ENCODE results near the gene PHF23.

PHF23 gene

GRCh38 chr17:7196651-7197401 is 42.4 kb downstream of the PHF23 start:
- DNase-seq: no peak

- DNase-seq: no peak
Observed at GRCh38 chr17:7195971-7196370, 43.3 kb downstream of the PHF23 start.

GRCh38 chr17:7192271-7192937 is 46.9 kb downstream of the PHF23 start:
- DNase-seq: no peak

- peak in 1 of 2 experiments; percentile 31 for DNase-seq
Observed at GRCh38 chr17:7191571-7192270, 47.5 kb downstream of the PHF23 start.

GRCh38 chr17:7191069-7191468 is 48.2 kb downstream of the PHF23 start:
- DNase-seq: no peak

GRCh38 chr17:7190276-7190917 is 48.9 kb downstream of the PHF23 start:
- no peak for DNase-seq

- DNase-seq: no peak
Observed at GRCh38 chr17:7186241-7186640, 53.0 kb downstream of the PHF23 start.

All from SW 1271 (cell line).